H9 (cell line): ENCODE measurements around the gene GPC1. TPM values are rescaled to one million over a fixed set of nuclear protein-coding genes. Genes with fewer than 3 reads are reported as not detected.

Source experiments
- DNase-seq: peaks from one replicate; pipeline ENCODE4 v3.0.0-alpha.2; 2017
- H2AFZ ChIP-seq: one replicate; pipeline ENCODE4 v1.6.1; 2013; ENCODE audit warnings: mild to moderate bottlenecking, low read length, control low read depth, moderate library complexity
- H2AK5ac ChIP-seq: 2 replicates; pipeline ENCODE4 v1.6.1; 2013; ENCODE audit warnings: low read length, control low read depth, mixed read lengths; ENCODE audit not compliant: insufficient read length
- H2BK120ac ChIP-seq: one replicate; pipeline ENCODE4 v1.6.1; 2013; ENCODE audit warnings: low read depth, mild to moderate bottlenecking, low read length, control low read depth, inconsistent platforms; ENCODE audit not compliant: poor library complexity, severe bottlenecking
- H2BK12ac ChIP-seq: 2 replicates; pipeline ENCODE4 v1.6.1; 2013; ENCODE audit warnings: low read length, control low read depth, mixed read lengths, low read depth; ENCODE audit not compliant: insufficient read length
- H2BK15ac ChIP-seq: 2 replicates; pipeline ENCODE4 v1.6.1; 2013; ENCODE audit warnings: low read depth, low read length, control low read depth
- H2BK20ac ChIP-seq: one replicate; pipeline ENCODE4 v1.6.1; 2013; ENCODE audit warnings: low read depth, mild to moderate bottlenecking, low read length, control low read depth, inconsistent platforms; ENCODE audit not compliant: poor library complexity, severe bottlenecking
- H2BK5ac ChIP-seq: 2 replicates; pipeline ENCODE4 v1.6.1; 2013; ENCODE audit warnings: low read length, control low read depth, mixed read lengths; ENCODE audit not compliant: insufficient read length
- H3K14ac ChIP-seq: 2 replicates; pipeline ENCODE4 v1.6.1; 2013; ENCODE audit warnings: low read length, control low read depth; ENCODE audit not compliant: insufficient read depth
- H3K18ac ChIP-seq: 2 replicates; pipeline ENCODE4 v1.6.1; 2013; ENCODE audit warnings: low read depth, mild to moderate bottlenecking, mixed read lengths, low read length, control low read depth; ENCODE audit not compliant: insufficient read length
- H3K23ac ChIP-seq: 2 replicates; pipeline ENCODE4 v1.6.1; 2013; ENCODE audit warnings: low read length, control low read depth, mixed read lengths, low read depth; ENCODE audit not compliant: insufficient read length
- H3K23me2 ChIP-seq: 2 replicates; pipeline ENCODE4 v1.6.1; 2013; ENCODE audit warnings: low read depth, mild to moderate bottlenecking, mixed read lengths, low read length, control low read depth; ENCODE audit not compliant: insufficient read length, poor library complexity, severe bottlenecking
- H3K27ac ChIP-seq: 2 replicates; pipeline ENCODE4 v1.5.1; 2013; ENCODE audit warnings: low read length, control low read depth, mixed read lengths, low read depth; ENCODE audit not compliant: insufficient read length
- H3K27me3 ChIP-seq: 2 replicates; pipeline ENCODE4 v1.6.1; 2013; ENCODE audit warnings: low read length, control low read depth, inconsistent platforms; ENCODE audit not compliant: insufficient read depth
- H3K4ac ChIP-seq: 2 replicates; pipeline ENCODE4 v1.6.1; 2013; ENCODE audit warnings: low read depth, mild to moderate bottlenecking, control low read depth, inconsistent platforms, low read length, moderate library complexity
- H3K4me1 ChIP-seq: 2 replicates; pipeline ENCODE4 v1.6.1; 2013; ENCODE audit warnings: low read length, control low read depth, inconsistent platforms; ENCODE audit not compliant: insufficient read depth
- H3K4me2 ChIP-seq: 2 replicates; pipeline ENCODE4 v1.6.1; 2013; ENCODE audit warnings: low read length, control low read depth, mixed read lengths; ENCODE audit not compliant: insufficient read length, insufficient read depth
- H3K56ac ChIP-seq: 2 replicates; pipeline ENCODE4 v1.6.1; 2013; ENCODE audit warnings: low read depth, mild to moderate bottlenecking, mixed read lengths, low read length, control low read depth; ENCODE audit not compliant: insufficient read length
- H3K79me1 ChIP-seq: 2 replicates; pipeline ENCODE4 v1.6.1; 2013; ENCODE audit warnings: low read depth, mild to moderate bottlenecking, moderate library complexity, low read length, control low read depth, inconsistent platforms; ENCODE audit not compliant: insufficient read depth, poor library complexity, severe bottlenecking
- H3K79me2 ChIP-seq: 2 replicates; pipeline ENCODE4 v1.6.1; 2013; ENCODE audit warnings: low read length, control low read depth, inconsistent platforms; ENCODE audit not compliant: insufficient read depth
- H3K9ac ChIP-seq: 2 replicates; pipeline ENCODE4 v1.6.1; 2013; ENCODE audit warnings: low read length, control low read depth, mixed read lengths; ENCODE audit not compliant: insufficient read length; ENCODE audit errors: extremely low read depth
- H3K9me3 ChIP-seq: one replicate; pipeline ENCODE4 v1.6.1; 2013; ENCODE audit warnings: low read depth, low read length, inconsistent platforms; ENCODE audit not compliant: control insufficient read depth
- H3T11ph ChIP-seq: one replicate; pipeline ENCODE4 v1.6.1; 2013; ENCODE audit warnings: mild to moderate bottlenecking, low read length, control low read depth, inconsistent platforms
- H4K20me1 ChIP-seq: one replicate; pipeline ENCODE4 v1.6.1; 2013; ENCODE audit not compliant: control insufficient read depth, insufficient read length, insufficient read depth
- H4K5ac ChIP-seq: 2 replicates; pipeline ENCODE4 v1.6.1; 2013; ENCODE audit warnings: low read depth, mild to moderate bottlenecking, mixed read lengths, low read length, control low read depth; ENCODE audit not compliant: insufficient read length
- H4K8ac ChIP-seq: replicated peaks from 2 replicates; pipeline ENCODE4 v1.6.1; 2013; ENCODE audit warnings: low read length, control low read depth, mixed read lengths, low read depth; ENCODE audit not compliant: insufficient read length
- H4K91ac ChIP-seq: 2 replicates; pipeline ENCODE4 v1.6.1; 2013; ENCODE audit warnings: low read depth, mild to moderate bottlenecking, moderate library complexity, mixed read lengths, low read length, control low read depth; ENCODE audit not compliant: insufficient read length
- H3K27ac Mint-ChIP-seq, 3 experiments: 2 replicates in 2 of 3; 3 replicates in 1 of 3; pipeline ENCODE4 v1.8.0; 2020 to 2021; ENCODE audit warnings: mixed read lengths in 3 of 3, mild to moderate bottlenecking in 1 of 3, moderate library complexity in 1 of 3
- H3K27me3 Mint-ChIP-seq: 2 replicates; pipeline ENCODE4 v1.8.0; 2021; ENCODE audit warnings: low read depth, mild to moderate bottlenecking, moderate library complexity, mixed read lengths
- H3K36me3 Mint-ChIP-seq, 3 experiments: 2 replicates in 2 of 3; 3 replicates in 1 of 3; pipeline ENCODE4 v1.8.0; 2020 to 2021; ENCODE audit warnings: low read depth in 3 of 3, mixed read lengths in 3 of 3; ENCODE audit not compliant: insufficient read depth in 1 of 3
- H3K4me1 Mint-ChIP-seq, 2 experiments: 2 replicates each; pipeline ENCODE4 v1.8.0; 2020; ENCODE audit warnings: mixed read lengths in 2 of 2
- H3K4me3 Mint-ChIP-seq, 2 experiments: 2 replicates in 1 of 2; 3 replicates in 1 of 2; pipeline ENCODE4 v1.8.0; 2020 to 2021; ENCODE audit warnings: mild to moderate bottlenecking in 2 of 2, mixed read lengths in 2 of 2, moderate library complexity in 1 of 2
- H3K9me3 Mint-ChIP-seq, 2 experiments: 2 replicates in 1 of 2; 3 replicates in 1 of 2; pipeline ENCODE4 v1.8.0; 2020; ENCODE audit warnings: mild to moderate bottlenecking in 2 of 2, mixed read lengths in 2 of 2, moderate library complexity in 1 of 2
- WGBS: extraction: QIAGEN DNeasy Blood & Tissue Kit; methylation state at CpG from one replicate; pipeline ENCODE4 v1.1.7; 2013; ENCODE audit warnings: missing lambda C conversion rate, low lambda C conversion rate, mixed read lengths; ENCODE audit not compliant: insufficient read length; ENCODE audit errors: extremely low coverage; 5-methylcytosine and 5-hydroxymethylcytosine counted together
- total RNA-seq: library from RNA; stranded (reverse); gene quantifications from 2 replicates; pipeline ENCODE4 v1.2.1, GENCODE V29; 2021
- TF ChIP-seq, protein P1 (sequence below): fragments of 200-600 bp; sonication (generic); conservative IDR thresholded peaks from 3 replicates; pipeline ENCODE4 v1.8.0; 2021; ENCODE audit warnings: antibody characterized with exemption, mild to moderate bottlenecking

GPC1 gene
- total RNA-seq, 1 experiment from 2014 or later = 39.4 TPM

DNA sequence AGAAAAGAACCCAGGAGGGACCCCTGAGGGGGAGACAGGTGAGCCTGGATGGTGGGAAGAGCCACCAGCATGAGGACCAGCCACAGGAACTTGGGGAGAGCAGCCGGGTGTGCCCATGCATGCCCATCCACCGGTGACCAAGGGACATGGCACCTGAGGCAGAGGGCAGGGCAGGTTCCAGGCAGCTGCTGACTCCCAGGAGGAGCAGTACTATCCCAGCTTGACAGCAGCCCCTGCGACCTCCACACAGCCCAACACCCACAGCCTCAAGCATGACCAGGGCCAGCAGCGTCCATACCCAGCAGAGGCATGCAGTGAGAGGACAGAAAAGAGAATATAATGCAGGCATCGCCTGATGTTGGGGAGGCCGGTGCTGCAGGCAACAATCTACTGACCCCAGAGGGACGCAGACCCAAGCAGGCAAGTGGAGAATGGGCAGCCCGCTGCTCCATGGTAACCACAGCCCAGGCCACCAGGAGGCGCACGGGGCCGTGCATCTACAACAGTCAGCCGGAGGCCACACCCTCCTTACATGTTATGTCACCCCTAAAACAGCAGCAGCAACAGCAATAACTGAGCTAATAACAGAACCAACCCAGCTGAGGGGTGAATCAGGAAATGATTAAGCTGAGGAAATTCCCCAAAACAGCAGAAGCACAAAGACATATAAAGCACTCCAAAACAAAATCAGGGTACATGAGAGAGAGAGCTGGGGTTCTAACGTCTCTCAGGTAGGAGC is 78.3 kb downstream of the GPC1 start:
- TF ChIP-seq, protein P1, sequence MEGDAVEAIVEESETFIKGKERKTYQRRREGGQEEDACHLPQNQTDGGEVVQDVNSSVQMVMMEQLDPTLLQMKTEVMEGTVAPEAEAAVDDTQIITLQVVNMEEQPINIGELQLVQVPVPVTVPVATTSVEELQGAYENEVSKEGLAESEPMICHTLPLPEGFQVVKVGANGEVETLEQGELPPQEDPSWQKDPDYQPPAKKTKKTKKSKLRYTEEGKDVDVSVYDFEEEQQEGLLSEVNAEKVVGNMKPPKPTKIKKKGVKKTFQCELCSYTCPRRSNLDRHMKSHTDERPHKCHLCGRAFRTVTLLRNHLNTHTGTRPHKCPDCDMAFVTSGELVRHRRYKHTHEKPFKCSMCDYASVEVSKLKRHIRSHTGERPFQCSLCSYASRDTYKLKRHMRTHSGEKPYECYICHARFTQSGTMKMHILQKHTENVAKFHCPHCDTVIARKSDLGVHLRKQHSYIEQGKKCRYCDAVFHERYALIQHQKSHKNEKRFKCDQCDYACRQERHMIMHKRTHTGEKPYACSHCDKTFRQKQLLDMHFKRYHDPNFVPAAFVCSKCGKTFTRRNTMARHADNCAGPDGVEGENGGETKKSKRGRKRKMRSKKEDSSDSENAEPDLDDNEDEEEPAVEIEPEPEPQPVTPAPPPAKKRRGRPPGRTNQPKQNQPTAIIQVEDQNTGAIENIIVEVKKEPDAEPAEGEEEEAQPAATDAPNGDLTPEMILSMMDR = peak; percentile 92
- H2BK20ac ChIP-seq = no peak overlapping the region
- WGBS = no CpG with 5 or more reads among the region's 13 CpGs

More for the DNA sequence above, 78.3 kb downstream of the GPC1 start:
- Histone ChIP-seq H4K20me1 (no peaks in the 10 kb centered on the region), H2BK5ac (no peak overlapping the region), H2AK5ac (no peak overlapping the region), H4K91ac (no peak overlapping the region), H2BK120ac (no peak overlapping the region), H3K27ac (no peak overlapping the region), H3K56ac (no peak overlapping the region), H3K4me1 (no peaks in the 10 kb centered on the region), H3K4me2 (no peak overlapping the region), H2AFZ (no peak overlapping the region), H3K4ac (no peak overlapping the region), H3K23ac (no peak overlapping the region), H3K9me3 (no peaks in the 10 kb centered on the region), H3T11ph (no peak overlapping the region), H3K9ac (no peak overlapping the region), H4K8ac (no peak overlapping the region), H3K18ac (no peak overlapping the region), H3K79me2 (no peaks in the 10 kb centered on the region), H2BK15ac (no peak overlapping the region), H3K79me1 (no peaks in the 10 kb centered on the region), H3K23me2 (no peaks in the 10 kb centered on the region), H3K27me3 (no peaks in the 10 kb centered on the region), H3K14ac (no peak overlapping the region), H4K5ac (no peak overlapping the region), H2BK12ac (no peak overlapping the region)
- Mint-ChIP-seq H3K27ac (no peak overlapping the region; a peak in 1 of 7 replicates), H3K27me3 (peaks cover 8% of the 10 kb centered on the region), H3K4me3 (no peak overlapping the region), H3K36me3 (no peaks in the 10 kb centered on the region), H3K4me1 (peaks cover 0 to 2% of the 10 kb centered on the region in 2 experiments; a peak in 1 of 4 replicates), H3K9me3 (peaks cover 2% of the 10 kb centered on the region in 2 experiments; a peak in 1 of 5 replicates)
- peak; percentile 85 for DNase-seq
